Activated naive CD4-positive, alpha-beta T cell treated with Interleukin-2 at 50 U/mL for 16 hours (primary cell): ENCODE results near the gene TRUB2.
"Not testable (repeated sequence)": the region's sequence is repeated elsewhere in the genome, so short reads cannot be mapped to it uniquely, and the experiment has no call there.

Experiments used
- DNase-seq: peaks from one replicate; pipeline ENCODE4 v3.0.0-alpha.2; 2020

The TRUB2 gene

DNA sequence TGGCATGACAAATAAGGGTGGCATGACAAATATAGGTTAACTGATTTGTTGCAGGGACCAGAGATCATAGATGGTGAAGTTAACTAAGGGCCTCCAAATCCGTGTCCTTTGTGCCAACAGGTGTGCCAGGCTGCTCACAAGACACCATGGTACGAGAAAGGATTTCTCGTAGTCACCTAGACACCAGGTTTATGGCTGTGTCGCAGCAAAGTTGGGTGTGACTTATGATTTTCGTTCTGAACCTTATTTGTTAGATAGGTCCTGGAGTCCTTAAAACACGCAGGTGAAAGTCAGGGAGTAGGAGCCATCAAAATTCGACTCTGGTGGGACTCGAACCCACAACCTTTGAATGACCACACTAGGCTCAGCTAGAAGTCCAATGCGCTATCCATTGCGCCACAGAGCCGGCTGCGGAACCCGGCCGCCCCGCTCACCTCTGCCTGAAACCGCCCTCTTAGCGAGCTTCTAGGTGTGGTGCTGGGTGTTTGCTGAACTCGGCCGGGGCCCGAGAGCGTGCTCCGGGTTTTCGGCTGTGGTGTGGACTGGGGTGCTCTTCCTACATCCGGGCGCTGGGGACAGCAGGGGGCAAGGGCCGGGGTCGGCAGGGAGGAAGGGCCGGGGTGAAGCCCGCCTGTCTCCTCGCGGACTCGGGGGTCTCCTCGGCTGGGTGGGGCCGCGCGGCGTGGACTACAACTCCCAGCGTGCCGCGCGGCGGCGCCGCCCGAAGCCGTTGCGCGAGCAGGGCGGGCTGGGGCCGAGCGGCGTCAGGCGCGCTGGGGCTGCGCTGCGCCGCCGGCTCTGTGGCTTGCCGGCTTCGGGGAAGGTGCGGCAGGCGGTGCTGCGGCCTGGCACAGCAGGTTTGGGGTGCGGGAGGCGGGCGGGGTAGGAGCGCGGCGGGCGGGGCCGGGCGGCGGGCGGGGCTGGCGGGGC is 17.8 kb upstream of the TRUB2 start, which contains the start of gene SLC27A4:
SLC27A4 (plus strand) TSS at position 767 of the 930 bp plus-strand sequence. CDS start 2,606 bp downstream, outside the sequence.
- peak; percentile 83 for DNase-seq

DNA sequence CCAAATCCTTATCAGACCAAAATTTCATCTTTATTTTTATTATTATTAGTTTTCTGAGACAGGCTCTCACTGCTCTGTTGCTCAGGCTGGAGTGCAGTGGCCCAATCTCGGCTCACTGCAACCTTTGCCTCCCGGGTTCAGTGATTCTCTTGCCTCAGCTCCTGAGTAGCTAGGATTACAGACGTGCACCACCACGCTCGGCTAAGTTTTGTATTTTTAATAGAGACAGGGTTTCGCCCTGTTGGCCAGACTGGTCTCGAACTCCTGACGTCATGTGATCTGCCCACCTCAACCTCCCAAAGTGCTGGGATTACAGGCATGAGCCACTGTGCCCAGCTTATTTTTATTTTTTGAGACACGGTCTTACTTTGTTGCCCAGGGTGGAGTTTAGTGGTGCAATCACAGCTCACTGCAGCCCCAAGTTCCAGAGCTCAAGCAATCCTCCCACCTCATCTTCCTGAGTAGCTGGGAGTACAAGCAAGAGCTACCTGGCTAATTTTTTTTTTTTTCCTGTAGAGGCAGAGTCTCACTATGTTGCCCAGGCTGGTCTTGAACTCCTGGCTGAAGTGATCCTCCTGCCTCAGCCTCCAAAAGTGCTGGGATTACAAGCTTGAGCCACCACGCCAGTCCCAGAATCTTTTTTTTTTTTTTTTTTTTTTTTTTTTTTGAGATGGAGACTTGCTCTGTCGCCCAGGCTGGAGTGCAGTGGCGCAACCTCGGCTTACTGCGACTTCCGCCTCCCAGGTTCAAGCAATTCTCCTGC is 16.8 kb upstream of the TRUB2 start:
- DNase-seq: not testable (repeated sequence)

DNA sequence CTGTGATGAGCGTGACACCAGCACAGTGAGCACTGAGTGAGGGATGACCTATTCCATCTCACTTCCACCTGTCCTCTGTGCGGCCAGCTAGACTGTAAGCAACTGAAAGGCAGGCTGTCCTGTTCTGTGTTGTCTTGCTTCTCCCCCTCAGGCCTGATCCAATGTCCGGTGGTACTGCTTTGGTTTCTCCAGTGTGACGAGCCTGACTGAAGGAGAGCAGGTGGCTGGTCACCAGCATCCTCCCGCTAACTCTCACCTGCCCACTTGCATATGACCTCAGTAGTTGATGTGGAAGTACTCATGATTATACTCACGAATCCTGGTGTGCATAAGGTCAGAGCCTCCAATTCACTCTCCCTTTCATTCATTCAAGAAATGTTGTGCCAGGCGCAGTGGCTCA is 15.7 kb upstream of the TRUB2 start:
- DNase-seq: no peak

DNA sequence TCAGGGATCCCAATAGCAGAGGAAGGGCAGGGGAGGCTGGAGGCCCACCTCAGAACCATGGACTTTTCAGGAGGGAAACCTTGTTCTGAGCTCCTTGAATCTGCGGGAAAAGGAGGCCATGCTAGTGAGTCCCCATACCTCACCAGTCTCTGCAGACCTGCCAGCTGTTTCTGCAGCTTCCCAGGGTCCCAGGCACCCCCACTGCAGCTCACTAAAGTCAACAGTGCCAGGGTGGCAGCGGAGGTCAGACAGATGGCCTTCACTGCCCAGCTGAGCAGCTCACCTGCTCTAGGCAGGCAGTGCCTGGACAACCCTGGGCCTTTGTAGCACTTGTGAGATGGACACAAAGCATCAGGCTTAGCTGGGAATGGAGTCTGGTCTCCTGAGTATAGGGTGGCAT is 13.7 kb upstream of the TRUB2 start:
- no peak for DNase-seq

DNA sequence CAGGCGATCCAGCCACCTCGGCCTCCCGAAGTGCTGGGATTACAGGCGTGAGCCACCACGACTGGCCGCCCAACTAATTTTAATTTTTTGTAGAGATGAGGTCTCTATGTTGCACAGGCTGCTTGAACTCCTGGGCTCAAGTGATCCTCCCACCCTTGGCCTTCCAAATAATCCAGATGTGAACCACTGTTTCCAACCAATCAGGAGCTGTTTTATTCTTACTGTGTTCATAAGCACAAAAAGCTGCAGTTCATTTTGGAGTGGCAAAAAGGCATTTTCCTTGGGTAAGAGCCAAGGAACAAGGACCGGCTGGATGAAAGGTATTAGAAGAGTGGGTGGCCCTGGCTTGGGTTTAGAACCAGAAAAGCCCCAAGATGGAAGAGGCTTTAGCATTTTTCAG is 12.9 kb upstream of the TRUB2 start:
- DNase-seq: no peak

DNA sequence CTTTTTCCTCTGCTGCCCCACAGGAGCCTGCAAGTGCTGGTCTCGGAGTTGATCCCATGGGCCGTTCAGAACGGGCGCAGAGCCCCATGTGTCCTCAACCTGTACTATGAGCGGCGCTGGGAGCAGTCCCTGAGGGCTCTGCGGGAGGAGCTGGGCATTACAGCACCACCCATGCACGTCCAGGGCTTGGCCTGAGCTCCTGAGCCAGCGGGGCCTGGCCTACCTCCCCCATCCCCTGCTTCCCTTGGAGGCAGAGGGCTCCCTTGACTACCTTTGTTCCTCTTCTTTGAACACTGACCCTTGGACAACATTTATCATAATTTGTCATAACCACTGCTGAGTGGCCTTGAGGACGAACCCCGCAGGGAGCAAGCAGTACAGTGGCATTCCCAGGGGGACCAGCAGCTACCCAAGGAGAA is 11.2 kb upstream of the TRUB2 start:
- no peak for DNase-seq

DNA sequence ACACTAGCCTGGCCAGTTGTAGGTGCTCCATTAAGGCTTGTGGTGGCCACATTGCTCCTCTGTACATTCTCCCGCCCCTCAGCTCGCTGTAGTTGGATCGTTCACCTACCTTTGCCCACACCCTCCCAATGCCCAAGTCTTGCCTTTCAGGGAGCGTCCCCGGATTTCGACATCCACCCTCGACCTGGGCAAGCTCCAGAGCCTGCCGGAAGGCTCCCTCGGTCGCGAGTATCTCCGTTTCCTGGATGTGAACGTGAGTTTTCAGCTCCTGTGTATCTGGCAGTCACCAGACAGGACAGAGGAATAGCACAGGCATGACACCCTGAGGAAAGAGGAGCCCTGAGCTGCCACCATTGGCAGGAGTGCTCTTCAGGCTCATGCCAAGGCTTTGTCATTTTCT is 3.4 kb upstream of the TRUB2 start:
- DNase-seq: no peak

DNA sequence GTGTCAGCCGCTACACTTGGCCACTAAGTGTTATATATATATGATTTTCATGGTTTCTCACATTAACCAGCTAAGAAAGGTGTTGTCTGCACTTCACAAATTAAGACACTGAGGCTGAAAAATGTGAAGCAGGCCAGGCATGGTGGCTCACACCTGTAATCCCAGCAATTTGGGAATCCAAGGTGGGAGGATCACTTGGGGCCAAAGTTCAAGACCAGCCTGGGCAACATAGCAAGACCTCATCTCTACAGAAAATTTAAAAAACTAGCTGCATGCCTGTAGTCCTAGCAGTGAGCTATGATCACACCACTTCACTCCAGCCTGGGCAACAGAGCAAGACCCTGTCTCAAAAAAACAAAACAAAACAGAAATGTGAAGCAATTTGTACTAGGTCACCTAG is 2.2 kb upstream of the TRUB2 start:
- no peak for DNase-seq

DNA sequence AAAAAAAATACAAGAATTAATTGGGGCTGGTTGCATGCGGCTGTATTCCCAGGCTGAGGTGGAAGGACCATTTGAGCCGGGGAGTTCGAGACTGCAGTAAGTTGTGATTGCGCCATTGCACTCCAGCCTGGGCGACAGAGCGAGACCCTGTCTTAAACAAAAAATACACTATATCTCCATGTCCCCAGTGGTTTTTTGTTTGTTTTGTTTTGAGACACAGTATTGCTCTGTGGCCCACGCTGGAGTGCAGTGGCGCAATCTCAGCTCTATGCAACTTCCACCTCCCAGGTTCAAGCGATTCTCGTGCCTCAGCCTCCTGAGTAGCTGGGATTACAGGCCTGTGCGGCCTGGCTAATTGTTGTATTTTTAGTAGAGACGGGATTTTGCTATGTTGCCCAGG is 1.5 kb upstream of the TRUB2 start:
- DNase-seq: no peak

DNA sequence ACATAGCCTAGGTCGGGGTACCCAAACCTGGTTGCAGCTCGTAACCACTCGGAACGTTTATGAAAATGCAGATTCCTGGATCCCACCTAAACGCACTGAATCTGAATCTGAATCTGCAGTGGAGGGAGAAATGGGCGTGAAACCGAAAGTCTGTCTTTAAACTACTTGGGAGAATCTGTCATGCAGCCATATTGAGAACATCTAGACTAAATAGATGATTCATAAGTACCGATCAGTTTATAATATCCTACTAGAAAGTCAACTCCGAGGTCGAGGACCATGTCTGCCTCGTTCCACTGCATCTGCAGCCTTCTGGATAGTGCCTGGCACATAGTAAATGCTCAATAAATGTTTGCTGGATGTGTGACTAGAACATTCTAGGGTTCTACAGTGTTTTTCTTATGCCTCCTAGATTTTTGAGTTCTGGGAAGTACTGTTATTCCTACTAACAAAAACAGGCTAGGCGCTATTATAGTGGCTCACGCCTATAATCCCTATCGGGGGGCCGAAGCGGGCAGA is 1.0 kb upstream of the TRUB2 start:
- DNase-seq: no peak

DNA sequence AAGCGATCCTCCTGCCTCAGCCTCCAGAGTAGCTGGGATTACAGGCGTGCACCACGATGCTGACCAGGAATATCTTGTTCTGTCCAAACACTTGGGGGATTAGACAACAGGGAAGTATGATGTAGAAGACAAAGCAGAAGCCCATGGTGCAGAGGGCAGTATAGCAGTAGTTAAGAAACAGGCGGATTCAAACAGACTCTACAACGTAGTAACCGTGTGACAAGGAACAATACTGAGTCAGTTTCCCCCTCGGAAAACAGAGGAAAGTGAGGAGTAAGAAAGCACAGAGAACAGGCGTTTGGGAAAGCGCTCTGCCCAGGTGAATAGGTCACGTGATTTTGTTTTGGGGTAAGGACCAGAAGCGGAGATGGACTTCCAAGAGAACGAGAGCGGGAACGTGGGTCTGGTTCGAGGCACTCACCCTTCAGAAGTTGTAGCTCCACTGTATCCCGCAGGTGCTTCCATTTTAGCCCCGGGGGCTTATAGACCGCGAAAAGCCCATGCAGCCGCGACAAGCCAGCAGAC is 306 bp downstream of the TRUB2 start:
- no peak for DNase-seq

DNA sequence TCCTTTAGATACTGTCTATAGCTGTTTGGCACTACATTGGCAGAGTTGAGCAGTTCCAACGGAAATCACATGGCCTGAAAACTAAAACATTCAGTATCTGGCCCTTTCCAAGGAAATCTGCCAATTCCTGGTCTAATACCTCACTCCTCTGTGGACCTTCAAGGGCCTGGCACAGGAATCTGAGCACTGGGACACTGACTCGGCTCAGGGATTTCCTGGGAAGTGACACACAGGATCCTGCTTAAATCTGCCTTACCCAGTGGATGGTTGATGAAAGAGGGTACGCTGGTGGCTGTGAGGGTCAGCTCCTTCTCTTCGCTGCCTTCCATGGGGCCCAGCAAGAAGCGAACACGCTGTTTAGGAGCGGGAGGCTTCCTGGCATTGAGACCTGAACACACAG is 904 bp downstream of the TRUB2 start:
- no peak for DNase-seq

DNA sequence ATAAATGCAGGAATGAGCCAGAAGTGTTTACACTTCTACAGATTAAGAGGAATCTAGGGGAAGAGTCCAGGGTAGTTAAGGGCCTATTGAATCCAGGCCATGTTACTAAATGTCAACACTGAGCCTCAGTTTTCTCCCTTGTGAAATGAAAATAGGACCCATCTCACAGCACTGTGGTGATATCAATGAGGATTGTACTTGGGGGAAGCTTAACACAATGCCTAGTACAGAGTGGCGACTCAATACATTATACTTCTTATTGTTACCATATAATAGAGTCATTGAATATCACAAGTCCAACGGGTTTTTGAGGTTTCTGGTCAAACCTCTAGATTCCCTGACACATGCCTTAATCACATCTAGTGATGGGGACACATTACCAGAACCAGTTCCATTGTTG is 4.6 kb downstream of the TRUB2 start:
- DNase-seq: no peak

DNA sequence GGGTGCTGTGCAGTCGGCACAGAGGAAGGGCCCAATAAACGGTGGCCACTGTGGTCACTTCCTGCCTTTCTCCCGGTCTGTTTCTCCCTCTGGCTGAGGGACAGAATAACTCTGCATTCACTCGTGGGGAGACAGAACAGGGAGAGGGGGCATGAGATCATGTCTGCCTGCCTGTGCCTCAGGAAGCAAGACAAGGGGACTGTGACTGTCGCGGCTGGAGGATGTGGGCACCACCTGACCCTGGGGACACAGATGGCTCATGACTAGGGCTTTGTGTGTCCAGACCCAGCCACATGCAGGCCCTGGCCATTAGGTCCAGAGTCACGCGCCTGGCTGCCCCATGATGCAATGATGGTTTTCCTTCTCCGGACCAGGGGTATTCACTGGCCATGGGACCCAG is 5.8 kb downstream of the TRUB2 start:
- DNase-seq: no peak

DNA sequence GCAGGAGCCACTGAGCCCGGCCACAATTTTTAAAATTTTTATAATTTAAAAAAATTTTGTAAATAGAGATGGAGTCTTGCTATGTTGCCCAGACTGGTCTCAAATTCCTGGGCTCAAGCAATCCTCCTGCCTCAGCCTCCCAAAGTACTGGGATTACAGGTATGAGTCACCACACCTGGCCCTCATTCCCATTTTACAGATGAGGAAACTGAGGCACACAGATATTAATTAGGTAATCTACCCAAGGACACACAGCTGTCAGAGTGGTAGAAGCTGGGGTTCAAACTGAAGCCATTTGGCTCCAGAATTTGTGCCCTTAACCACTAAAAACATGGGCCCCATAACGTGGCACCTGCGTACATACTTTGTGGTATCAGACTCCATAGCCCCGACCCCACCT is 7.5 kb downstream of the TRUB2 start:
- no peak for DNase-seq

DNA sequence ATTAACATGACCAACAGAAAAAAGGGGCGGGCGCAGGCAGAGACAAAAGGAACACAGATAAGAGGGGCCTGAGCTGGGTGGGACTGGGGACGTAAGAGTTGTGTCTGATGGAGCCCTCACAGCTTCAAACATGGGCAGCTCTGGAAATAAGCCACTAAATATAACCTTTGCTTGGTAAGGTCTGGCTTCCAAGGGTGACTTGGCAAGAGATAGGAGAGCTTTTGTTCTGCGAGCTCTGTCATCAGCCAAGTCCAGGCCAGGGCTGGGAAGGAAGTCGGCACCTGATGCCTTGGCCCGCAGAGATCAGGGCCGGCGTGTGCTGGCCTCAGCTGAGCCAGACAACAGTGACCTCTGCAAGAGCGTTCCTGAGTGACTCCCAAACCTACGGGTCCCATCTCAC is 11.8 kb downstream of the TRUB2 start:
- DNase-seq: no peak

DNA sequence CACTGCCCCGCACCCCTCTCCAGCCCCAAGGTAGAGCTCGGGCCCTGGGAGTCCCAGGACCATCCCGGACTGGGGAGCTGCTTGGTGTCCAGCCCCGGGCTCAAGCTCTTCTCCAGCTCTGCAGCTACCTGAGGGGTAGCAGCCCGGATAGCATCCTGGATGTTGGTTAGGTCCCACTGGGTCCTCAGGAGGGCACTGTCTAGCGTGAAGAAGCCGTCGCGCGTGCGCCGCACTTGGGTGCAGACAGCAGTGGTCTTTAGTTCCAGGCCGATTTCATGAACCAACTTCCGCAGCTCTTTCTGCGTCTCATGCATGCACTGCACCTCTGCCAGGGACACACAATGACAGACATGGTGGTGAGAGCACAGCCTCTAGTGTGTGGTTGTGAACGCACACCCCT is 12.7 kb downstream of the TRUB2 start:
- DNase-seq: no peak

DNA sequence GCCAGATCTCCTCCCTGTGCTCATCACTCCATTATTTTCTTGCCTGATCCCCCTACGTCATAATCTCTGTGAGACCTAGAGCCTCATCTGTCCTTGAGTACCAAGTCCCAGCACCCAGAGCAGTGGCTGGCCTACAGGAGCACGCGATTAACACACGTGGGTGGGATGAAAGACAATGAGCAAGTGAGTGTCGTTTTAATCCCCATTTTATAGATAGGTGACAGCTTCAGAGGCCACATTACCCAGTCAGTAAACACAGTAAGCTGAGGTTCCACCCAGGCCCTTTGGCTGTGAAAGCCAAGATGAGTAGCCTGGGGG is 17.3 kb downstream of the TRUB2 start:
- no peak for DNase-seq

DNA sequence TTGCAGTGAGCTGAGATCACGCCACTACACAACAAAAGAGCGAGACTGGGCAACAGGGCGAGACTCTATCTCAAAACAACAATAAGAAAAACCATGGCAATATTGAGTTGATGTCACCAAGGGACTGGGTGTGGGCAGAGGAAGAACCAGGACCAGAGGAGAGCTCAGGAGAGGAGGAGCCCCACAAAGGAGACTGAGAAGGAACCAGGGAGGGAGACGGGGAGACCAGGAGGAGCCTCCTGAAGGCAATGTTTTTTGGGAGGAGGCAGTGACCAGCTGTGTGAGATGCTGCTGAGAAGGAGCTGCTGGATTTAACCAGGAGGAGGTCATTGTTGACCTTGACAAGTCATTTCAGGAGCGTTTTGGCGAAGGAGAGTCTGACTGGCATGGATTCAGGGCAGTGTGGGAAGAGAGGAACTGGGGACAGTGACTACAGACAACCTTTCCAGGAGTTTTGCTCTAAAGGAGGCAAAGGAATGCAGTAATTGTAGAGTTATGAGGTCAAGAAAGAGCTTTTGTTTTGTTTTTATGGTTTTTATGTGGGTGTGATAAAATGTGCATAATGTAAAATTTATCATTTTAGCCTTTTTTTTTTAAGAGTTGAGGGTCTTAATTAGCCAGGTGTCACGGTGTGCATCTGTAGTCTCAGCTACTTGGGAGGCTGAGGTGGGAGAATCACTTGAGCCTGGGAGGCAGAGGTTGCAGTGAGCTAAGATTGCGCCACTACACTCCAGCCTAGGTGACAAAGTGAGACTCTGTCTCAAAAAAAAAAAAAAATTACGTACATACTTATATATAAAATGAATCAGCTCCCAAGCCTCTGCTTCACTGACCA is 17.9 kb downstream of the TRUB2 start:
- no peak for DNase-seq

DNA sequence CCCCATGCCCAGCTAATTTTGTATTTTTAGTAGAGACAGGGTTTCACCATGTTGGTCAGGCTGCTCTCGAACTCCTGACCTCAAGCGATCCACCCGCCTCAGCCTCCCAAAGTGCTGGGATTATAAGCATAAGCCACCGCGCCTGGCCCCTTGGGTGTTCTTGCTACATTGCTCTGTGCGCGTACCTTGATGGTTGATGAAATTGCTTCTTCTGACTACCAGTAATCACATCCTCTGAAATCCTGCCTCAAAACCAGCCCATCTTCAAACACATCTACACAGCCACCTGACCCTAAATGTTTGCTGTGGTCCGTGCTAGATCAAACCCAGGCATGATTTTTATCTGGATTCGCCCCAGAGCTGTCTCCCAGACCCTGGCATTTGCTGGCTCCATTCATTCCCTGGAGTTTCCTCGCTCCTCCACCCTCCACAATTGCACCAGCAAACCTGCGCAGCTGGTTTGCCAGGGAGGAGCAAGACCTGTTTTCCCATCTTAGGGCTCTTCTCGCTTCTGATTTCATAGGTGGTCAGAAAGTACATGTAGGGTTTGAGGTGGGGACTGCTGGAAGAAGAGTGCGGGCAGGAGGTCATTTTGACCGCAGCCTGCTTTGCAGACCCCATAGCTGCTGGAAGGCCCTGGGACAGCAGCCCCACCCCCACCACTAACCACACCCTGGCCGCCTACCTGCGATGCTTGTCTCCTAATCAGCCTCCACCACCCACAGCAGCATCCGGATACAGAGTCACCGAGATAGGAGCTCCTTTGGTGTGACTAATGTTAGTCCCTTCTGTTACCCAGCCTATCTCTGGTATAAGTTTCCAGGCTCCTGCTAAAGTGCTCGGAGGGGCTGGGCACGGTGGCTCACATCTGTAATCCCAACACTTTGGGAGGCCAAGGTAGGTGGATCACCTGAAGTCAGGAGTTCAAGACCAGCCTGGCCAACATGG is 23.4 kb downstream of the TRUB2 start:
- DNase-seq: no peak

DNA sequence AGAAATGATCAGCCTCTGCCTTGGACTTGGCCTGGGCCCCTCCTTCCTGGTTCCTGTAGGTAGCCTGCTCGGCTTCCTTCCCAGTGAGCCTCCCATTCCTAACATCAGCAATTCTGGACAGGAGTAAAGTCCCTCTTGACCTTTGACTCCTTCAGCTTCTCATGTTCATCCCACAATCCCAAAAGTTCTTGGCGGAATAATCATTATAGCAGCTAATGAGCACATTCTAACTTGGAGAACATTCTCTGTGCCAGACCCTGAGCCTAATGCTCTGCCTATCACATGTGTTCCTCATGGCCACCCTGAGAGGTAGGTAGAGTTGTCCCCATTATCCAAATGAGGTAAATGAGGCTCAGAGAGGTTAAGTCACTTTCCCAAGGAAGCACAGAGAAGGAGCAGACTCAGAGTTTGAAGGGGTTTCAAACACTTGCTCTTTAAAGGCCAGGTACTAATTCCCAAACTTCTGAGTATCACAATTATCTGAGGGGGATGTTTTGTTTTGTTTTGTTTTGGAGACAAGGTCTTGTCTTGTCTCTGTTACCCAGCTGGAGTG is 24.9 kb downstream of the TRUB2 start:
- DNase-seq: no peak
